CD4-positive, alpha-beta T cell treated with Interleukin-6 for 4 hours (primary cell): ENCODE measurements around the gene CFD.
"Not testable (repeated sequence)": the region's sequence is repeated elsewhere in the genome, so short reads cannot be mapped to it uniquely, and the experiment has no call there.

Source experiments
- DNase-seq: peaks from one replicate; pipeline ENCODE4 v3.0.0-alpha.2; 2020; ENCODE audit warnings: mixed read lengths

CFD gene

DNA sequence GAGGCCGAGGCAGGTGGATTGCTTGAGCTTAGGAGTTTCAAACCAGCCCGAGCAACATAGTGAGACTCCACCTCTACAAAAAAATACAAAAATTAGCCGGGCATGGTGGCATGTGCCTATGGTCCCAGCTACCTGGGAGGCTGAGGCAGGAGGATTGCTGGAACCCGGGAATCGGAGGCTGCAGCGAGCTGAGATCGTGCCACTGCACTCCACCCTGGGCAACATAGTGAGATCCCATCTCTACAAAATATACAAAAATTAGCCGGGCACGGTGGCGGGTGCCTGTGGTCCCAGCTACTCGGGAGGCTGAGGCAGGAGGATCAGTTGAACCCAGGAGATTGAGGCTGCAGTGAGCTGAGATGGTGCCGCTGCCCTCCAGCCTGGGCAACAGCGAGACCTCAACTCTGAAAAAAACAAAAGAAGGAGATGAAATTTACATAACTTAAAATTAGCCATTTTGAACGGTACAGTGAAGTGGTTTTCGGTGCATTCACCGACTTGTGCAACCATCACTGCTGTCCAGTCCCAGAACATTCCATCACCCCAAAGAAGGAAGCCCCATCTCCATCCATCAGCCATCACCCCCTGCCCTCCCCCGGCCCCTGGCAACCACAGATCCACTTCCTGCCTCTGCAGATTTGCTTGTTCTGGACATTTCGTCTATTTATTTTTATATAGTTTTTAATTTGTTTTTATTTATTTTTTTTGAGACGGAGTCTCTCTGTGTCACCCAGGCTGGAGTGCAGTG is 33.4 kb upstream of the CFD start:
- no peak for DNase-seq

DNA sequence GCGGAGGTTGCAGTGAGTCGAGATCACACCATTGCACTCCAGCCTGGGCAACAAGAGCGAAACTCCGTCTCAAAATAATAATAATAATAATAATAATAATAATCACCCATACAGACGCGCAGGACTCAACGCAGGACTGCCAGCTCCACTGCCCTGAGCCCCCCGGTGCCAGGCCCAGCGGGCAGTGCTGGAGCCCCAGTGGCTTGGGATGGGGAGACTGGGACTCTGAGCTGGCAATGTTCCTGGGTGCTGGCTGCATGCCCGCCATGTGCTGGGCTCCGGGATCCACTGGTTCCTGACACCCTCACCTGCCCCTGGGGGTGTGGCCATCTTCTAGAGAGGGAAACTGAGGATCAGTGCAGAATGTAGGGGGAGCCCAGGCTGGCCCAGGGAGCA is 32.2 kb upstream of the CFD start:
- no peak for DNase-seq

DNA sequence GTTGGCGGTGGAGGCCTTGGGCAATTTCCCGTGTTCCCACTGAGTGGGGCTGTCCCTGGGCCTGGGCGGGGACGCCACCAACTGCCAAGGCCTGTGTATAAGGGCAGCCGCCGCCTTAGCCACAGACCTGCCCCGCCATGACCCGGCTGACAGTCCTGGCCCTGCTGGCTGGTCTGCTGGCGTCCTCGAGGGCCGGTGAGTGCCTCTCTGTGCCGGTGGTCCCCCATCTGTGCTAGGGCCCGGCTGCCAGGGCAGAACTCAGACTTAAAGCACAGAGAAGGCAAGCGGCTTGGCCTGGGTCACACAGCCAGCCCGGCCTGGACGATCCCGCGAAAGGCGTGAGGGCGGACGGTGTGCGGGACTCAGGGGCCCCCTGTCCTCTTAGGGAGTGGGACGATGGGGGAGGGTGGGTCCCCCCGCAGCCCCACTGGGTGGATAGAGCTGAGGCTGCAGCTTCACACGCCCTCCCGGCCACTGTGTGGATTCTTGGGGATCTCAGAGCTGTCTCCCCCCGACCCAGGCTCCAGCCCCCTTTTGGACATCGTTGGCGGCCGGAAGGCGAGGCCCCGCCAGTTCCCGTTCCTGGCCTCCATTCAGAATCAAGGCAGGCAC is 31.6 kb upstream of the CFD start, which contains the start of gene AZU1:
TSS of gene AZU1 (plus strand) at position 128 of the 612 bp plus-strand sequence. CDS start at position 138, 10 bp downstream.
- no peak for DNase-seq

DNA sequence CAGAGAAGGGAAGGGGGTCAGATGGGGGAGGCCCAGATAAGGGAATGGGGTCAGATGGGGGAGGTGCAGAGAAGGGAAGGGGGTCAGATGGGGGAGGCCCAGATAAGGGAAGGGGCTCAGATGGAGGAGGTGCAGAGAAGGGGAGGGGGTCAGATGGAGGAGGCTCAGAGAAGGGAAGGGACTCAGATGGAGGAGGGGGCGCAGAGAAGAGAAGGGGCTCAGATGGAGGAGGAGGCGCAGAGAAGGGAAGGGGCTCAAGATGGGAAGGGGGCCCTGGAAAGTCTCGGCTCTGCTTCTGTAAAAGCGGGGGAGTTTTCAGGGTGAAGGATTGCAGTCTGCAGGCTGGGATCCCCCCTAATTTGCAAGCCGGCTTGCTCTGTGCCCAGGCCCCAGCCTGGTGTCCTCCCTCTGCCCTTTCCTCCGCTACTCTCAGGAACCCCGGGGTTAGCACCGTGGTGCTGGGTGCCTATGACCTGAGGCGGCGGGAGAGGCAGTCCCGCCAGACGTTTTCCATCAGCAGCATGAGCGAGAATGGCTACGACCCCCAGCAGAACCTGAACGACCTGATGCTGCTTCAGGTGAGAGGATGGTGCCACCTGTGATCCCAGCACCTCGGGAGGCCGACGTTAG is 30.2 kb upstream of the CFD start:
- no peak for DNase-seq

DNA sequence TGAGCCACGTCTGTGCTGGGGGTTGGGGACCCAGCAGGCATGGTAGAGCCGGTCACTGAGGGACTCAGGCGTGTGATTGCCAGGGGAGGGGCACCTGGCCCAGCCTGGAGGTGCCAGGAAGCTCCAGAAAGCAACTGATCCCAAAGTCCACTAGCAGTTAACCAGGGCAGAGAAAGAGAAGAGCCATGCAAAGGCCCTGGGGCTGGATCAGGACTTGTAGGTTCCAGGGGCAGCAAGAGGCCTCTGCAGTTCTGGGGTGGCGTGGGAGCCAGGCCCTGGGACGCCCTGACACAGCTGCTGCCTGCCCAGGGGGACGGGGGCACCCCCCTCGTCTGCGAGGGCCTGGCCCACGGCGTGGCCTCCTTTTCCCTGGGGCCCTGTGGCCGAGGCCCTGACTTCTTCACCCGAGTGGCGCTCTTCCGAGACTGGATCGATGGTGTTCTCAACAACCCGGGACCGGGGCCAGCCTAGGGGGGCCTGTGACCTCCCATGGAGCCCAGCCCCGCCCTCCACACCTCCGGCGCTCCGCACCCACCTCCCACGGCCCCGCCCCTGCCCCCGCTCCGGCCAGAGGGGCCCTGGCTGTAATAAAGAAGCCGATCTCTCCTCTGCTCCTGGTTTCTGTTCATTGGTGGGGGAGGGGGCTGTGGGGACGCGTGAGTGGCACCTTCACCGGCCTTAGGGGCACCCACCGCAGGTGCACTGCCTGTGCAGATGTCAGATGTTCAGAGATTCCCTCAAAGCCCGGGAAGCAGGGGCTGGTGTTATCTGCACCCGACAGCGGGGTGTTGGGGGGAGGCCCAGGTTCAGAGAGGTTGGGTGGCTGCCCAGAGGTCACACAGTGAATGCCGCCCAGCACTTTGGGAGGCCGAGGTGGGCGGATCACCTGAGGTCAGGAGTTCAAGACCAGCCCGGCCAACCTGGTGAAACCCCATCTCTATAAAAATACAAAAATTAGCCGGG is 27.8 kb upstream of the CFD start:
- no peak for DNase-seq

DNA sequence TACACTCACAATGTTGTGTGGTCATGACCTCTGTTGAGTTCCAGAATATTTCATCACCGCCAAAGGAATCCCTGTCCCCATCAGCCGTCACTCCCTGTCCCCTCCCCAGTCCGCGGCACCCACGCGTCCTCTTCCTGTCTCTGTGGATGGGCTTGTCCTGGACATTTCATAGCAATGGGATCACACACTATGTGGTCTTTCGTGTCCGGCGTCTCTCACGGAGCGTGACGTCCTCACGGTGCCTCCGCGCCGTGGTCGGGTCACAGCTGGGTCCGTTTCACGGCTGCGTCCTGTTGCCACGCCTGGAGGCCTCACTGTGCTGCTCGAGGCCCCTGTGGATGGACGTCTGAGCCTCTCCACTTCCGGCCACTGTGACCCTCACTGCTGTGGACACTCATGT is 25.2 kb upstream of the CFD start:
- DNase-seq = no peak

DNA sequence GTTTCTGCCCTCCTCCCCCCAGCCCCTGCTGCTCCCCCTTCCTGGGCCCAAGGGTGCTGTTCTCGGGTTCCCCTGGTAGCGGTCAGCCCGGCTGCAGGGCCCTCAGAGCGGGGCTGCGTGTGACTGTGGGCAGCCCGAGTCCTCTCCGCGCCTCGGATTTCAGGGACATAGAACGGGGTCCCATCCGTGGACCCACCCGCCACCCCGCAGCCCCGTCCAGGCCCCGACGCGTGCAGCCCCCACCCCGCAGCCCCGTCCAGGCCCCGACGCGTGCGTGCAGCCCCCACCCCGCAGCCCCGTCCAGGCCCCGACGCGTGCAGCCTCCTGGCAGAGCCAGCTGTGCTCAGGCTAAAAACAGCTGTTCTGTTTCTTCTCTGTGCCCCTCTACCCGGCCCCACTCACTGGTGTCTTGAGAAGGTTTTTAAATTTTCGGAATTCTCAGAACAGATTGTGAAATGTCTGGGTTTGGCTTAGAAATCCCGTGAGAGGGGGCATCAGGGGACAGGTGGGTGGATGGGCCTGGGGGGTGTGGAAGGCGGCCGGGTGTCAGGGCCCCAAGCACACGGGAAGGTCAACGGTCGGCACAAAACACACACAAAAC is 24.2 kb upstream of the CFD start:
- no peak for DNase-seq

DNA sequence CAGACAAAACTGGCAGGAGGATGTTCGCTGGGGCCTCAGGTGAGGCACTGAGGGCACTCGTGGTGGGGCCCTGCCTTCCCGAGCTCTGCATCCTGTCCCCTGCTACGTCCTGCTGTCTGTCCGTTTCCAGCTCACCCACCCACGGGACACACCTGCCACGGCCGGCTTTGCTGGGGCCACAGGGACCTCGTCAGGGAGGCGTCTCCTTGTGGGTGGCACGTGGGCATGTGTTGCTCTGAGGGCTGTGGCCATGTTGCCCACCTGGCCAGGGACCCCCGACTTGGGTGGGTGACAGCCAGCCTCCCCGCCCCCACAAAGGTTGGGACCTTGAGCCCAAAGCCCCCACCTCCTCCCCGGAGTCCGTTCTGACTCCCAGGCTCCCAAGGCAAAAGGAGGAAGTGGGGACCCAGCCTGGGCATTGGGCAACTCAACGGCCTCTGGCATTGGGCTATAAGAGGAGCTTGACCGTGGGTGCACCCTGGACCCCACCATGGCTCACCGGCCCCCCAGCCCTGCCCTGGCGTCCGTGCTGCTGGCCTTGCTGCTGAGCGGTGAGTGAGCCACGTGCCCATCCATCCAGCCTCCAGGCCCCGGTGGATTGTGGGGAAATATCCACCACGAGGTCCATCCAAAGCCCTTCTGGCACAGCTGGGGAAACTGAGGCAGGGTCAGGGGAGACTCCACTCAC is 18.8 kb upstream of the CFD start, which contains the start of gene PRTN3:
TSS of gene PRTN3 (plus strand) at position 481 of the 688 bp plus-strand sequence. CDS start at position 491, 10 bp downstream.
- DNase-seq = no peak

DNA sequence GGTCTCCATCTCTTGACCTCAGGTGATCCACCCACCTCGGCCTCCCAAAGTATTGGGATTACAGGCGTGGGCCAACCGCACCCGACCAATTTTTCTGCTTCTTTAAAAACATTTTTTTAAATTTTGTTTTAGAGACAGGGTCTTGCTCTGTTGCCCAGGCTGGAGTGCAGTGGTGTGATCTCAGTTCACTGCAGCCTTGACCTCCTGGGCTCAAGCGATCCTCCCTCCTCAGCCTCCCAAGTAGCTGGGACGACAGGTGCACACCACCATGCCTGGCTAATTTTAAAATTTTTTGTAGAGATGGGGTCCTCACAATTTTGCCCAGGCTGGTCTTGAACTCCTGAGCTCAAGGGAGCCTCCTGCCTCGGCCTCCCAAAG is 16.7 kb upstream of the CFD start:
- DNase-seq = not testable (repeated sequence)

DNA sequence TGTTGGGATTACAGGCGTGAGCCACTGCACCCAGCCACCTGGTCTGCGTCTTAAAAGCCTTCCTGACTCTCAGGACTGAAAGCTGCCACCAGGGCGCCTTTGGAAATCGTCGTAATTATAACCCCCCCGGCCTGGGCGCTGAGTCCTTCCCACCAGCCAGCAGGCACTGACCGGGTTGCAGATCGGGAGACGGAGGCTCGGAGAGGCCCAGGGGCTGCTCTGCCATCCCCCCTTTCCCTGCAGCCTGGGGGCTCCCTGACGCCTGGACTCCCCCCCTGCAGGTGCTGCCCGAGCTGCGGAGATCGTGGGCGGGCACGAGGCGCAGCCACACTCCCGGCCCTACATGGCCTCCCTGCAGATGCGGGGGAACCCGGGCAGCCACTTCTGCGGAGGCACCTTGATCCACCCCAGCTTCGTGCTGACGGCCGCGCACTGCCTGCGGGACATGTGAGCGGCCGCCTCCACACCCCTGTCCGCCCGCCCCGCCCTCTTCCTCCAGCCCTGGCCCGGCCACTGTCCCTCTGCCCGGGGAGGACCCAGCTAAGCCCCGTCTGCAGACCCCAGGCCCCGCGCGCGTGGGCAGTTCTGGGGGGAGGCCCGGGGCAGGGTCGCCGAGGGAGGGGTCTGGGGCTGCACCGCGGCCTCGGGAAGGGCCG is 16.2 kb upstream of the CFD start:
- no peak for DNase-seq

DNA sequence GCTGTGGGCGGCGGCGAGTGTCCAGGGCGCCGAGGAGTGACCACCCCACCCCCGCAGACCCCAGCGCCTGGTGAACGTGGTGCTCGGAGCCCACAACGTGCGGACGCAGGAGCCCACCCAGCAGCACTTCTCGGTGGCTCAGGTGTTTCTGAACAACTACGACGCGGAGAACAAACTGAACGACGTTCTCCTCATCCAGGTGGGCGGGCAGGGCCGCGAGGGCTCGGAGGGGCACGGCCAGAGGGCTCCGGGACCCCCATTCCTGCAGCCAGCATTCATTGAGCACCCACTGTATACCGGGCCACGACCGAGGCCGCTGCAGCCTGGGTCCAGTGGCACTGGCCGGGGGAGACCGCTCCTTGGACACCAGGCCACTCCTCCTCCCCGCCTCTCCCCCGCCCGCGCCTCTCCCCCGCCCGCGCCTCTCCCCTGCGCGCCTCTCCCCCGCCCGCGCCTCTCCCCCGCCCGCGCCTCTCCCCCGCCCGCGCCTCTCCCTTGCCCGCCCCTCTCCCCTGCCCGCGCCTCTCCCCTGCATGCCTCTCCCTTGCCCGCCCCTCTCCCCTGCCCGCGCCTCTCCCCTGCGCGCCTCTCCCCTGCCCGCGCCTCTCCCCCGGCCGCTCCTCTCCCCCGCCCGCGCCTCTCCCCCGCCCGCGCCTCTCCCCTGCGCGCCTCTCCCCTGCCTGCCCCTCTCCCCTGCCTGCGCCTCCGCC is 15.5 kb upstream of the CFD start:
- no peak for DNase-seq

DNA sequence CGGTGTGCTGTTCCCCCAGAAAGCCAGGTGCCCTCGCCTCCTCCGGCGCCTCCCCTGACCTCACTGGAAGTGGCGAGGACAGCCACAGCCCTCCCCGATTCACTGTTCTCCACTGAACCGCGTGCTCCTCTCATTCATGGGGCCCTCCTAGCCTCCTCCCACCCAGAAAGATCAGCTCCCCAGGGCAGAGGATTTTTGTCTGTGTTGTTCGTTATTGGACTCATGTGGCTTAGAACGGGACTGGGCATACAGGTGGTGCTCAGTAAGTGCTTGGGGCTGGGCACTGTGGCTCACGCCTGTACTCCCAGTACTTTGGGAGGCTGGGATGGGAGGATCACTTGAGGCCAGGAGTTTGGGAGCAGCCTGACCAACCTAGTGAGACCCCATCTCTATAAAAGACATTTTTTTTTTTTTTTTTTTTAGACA is 14.9 kb upstream of the CFD start:
- no peak for DNase-seq

DNA sequence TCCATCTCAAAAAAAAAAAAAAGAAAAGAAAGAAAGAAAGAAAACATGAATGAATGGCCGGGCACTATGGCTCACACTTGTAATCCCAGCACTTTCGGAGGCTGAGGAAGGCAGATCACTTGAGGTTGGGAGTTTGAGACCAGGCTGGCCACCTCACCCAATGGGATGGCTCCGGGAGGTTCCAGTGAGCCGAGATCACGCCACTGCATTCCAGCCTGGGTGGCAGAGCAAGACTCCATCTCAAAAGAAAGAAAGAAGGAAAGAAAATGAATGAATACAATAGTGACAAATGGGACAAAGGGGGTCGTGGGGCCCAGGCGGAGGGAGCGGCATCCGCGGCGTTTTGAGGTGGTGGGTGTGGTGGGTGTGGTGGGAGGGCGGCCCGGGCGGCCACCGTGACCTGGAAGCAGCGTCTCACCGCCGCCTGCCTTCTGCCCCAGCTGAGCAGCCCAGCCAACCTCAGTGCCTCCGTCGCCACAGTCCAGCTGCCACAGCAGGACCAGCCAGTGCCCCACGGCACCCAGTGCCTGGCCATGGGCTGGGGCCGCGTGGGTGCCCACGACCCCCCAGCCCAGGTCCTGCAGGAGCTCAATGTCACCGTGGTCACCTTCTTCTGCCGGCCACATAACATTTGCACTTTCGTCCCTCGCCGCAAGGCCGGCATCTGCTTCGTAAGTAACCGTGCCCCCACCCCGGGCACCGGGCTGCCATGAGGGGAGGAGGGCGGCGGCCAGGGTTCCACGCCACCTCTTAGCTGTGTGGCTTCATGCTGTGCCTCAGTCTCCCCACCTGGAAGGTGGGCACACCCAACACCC is 13.6 kb upstream of the CFD start:
- no peak for DNase-seq

DNA sequence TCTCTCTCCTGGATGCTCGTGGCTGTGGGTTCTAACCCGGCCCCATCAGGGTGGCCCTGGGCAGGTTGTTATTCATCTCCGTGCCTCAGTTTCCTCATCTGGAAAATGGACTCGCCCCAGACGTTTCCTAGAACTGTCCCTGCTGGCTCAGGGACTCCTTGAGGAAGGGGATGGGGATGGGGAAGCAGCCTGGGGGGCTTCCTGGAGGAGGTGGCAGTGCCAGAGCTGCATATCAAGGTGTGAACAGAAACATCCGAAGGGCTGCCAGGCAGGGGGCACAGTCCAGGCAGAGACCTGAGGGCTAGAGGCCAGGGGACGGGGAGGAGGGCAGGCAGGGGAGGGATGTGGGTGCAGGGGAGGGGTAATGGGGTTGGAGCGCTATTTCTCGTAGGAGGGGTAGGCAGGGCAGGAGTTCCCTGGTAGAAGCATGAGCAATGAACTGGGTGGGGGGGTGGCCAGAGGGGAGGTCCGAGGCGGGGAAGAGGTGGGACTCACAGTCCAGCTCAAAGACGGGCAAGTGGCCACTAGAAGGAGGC is 11.0 kb upstream of the CFD start:
- no peak for DNase-seq

DNA sequence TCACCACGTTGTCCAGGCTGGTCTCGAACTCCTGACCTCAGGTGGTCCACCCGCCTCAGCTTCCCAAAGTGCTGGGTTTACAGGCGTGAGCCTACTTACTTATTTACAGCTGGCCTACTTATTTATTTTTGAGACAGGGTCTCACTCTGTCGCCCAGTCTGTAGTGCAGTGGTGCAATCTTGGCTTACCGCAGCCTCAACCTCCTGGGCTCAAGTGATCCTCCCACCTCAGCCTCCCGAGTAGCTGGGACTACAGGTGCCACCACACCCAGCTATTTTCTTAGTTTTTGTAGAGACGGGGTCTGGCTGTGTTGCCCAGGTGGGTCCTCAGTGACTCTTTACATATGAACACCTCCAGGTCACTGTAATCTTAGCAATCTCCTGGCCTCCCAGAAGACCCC is 10.3 kb upstream of the CFD start:
- DNase-seq = not testable (repeated sequence)

DNA sequence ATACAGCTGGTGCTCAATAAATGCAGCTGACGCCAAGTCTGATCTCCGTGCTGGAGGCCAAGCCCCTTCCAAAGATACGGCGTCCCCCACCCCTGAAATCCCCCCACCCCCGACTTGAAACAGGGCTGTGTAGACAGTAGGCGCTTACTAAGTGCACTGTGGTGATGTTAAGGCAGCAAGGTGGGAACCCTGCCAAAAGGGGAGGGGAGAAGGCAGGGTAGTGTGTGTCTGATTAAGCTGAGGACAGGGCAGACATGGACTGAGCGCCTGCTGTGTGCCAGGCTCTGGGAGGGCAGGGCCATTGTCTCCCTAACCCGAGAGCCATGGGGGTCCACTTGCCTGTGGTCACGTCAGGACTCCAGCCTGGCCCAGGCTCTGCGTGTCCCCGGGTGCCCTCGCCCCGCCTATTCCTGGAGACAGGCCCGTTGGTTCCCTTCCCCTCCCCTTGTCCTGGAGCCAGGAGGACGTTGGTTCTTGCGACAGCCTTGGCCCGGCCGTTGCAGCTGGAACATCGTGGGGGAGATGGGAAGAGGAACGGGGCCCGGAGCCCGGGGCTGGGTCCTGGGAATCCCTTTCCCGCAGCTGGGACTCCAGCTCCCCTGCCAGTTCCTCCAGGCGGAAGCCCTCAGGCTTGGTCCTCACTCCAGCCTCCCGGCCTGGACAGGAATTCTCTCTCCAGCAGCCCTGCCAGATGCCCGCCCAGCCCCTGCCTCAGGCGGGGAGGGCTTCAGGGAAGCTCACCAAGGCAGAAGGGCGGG is 9.1 kb upstream of the CFD start:
- DNase-seq = no peak

DNA sequence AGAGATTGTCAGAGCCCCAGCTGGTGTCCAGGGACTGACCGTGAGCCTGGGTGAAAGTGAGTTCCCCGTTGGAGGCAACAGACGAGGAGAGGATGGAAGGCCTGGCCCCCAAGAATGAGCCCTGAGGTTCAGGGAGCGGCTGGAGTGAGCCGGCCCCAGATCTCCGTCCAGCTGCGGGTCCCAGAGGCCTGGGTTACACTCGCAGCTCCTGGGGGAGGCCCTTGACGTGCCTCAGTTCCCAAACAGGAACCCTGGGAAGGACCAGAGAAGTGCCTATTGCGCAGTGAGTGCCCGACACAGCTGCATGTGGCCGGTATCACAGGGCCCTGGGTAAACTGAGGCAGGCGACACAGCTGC is 8.5 kb upstream of the CFD start:
- no peak for DNase-seq

DNA sequence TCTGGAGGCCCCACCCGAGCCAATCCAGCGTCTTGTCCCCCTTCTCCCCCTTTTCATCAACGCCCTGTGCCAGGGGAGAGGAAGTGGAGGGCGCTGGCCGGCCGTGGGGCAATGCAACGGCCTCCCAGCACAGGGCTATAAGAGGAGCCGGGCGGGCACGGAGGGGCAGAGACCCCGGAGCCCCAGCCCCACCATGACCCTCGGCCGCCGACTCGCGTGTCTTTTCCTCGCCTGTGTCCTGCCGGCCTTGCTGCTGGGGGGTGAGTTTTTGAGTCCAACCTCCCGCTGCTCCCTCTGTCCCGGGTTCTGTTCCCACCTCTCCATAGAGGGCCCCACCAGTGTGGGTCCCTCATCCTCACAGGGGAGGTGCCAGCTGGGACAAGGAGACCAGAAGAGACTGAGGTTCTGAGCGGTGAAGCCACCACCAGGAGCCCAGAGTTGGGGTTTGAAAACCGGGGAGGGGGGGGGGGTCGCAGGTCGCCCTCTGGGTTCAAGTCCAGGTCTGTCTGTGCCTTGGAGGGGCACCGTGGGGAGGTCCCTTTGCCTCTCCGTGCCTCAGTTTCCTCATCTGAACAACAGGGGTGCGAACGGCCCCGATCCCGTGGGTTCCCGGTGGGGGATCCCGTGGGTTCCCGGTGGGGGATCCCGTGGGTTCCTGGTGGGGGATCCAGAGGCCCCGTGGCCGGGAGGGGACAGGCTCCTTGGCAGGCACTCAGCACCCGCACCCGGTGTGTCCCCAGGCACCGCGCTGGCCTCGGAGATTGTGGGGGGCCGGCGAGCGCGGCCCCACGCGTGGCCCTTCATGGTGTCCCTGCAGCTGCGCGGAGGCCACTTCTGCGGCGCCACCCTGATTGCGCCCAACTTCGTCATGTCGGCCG is 7.1 kb upstream of the CFD start, which contains the start of gene ELANE:
TSS of gene ELANE (plus strand) at position 168 of the 878 bp plus-strand sequence. CDS start at position 194, 26 bp downstream.
- DNase-seq = no peak
